GM10266 (cell line): ENCODE results near the gene SOSTDC1.

Experiments used
- DNase-seq: peaks from one replicate; pipeline ENCODE4 v3.0.0; 2012; ENCODE audit errors: extremely low spot score
- TF ChIP-seq, protein P1 (sequence below): IDR thresholded peaks from 2 replicates; pipeline ENCODE4 v1.5.1; 2012; ENCODE audit warnings: mild to moderate bottlenecking, low read depth; ENCODE audit not compliant: control insufficient read depth, insufficient read depth; ENCODE audit errors: missing control alignments

The SOSTDC1 gene

DNA sequence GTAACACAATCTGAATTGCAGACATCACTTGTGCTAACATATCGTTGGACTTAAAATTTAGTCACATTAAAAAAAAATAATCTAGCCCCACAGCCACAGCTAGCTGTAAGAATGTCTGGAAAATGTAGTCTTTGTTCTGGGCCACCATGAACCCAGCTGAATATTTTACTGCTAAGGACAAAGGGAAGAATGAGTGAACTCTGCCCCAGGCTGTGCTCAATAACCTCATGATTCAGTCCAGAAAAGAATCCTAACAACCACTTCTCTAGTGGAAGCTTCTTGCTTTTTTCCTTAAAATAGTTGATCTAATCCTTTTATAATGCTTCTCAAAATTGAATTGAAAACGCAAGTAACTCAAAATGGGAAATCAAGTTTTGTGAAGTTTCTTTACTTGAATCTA is 25.6 kb upstream of the SOSTDC1 start:
- no peak for DNase-seq
- TF ChIP-seq, protein P1, sequence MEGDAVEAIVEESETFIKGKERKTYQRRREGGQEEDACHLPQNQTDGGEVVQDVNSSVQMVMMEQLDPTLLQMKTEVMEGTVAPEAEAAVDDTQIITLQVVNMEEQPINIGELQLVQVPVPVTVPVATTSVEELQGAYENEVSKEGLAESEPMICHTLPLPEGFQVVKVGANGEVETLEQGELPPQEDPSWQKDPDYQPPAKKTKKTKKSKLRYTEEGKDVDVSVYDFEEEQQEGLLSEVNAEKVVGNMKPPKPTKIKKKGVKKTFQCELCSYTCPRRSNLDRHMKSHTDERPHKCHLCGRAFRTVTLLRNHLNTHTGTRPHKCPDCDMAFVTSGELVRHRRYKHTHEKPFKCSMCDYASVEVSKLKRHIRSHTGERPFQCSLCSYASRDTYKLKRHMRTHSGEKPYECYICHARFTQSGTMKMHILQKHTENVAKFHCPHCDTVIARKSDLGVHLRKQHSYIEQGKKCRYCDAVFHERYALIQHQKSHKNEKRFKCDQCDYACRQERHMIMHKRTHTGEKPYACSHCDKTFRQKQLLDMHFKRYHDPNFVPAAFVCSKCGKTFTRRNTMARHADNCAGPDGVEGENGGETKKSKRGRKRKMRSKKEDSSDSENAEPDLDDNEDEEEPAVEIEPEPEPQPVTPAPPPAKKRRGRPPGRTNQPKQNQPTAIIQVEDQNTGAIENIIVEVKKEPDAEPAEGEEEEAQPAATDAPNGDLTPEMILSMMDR, result no peak

DNA sequence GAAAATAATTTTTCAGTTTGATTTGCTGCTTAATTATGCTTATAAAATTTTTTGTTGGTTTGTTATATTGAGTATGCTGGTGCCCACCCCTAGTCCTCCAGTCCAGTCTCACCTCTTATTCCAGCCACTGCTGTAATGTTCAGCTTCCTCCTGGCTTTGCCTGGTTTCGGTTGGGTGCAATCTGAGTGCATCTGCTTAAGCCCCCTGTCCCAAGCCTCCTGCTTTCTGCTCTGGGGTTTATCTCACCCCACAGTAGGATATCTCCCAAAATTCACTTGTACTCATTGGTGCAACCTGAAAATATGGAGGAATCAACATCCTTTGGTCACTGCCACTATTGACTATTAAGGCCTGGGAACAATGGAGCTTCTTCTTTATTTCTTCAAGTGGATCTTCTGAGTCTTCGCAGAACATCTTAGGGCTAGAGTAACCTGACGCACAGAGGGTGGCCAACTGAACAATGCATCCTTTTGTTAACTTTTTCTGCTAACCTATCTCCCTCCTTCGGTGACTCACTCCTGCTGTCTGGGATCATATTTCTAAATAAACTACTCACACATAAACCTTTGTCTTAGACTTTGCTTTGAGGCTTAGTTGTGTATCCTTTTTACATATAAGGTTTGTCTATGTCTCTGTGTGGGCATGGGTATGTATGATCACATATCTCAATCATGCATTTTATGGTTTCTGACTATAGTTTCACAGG is 19.1 kb upstream of the SOSTDC1 start:
- TF ChIP-seq, protein P1, result no peak
- DNase-seq, result no peak

DNA sequence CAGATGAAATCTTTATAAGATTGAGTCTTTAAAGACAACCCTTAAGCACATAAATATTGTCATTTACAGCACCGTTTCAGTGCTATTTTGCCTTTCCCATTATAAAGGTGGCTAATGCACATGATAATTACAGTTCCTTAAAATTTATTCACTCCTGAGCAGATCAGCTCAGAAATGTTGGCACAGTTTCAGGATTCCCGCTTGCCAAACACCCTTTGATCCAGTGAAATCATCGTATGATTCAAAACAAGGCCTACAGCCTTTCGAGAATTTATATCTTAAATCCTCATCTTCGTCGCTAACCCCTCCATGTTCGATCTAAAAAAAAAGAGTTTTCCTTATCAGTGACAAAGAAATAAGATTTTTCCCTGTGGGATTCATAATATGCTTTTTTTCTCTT is 14.1 kb upstream of the SOSTDC1 start:
- TF ChIP-seq, protein P1, result no peak
- no peak for DNase-seq

DNA sequence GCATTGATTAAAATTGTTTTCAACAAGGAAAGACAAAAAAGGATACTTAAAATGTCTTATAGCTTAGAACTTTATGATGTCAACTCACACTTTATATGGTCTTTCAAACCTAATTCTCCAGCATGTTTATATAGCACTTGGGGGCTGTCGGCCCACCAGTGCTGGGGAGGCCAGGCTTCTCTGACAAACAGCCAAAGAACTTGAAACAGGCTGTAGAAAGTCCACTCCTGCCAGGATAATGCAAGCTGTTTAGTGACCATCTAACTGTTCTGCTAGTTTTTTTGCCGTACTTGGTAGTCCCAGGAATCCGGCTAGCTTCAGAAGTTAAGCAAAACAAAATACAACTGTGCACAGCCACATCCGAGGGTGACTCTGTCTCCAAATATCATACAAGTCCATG is 13.6 kb upstream of the SOSTDC1 start:
- TF ChIP-seq, protein P1, result no peak
- DNase-seq, result no peak

DNA sequence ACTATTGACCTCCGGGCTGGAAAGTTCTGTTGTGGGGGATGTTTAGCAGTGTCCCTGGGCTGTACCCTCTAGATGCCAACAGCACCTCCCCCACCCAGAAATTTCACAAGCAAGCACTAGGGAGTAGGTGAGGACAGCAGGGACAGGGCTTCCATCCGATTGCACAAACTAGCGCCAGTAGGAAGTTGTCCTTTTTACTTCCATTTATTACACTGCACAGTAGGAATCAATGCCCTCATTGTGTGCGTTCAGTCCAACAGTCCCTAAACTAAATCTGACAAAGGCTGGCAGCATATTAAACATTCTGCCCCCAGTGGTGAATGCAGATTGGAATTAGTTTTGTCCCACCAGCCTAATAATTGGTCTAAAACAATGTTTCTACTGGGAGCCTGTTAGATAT is 6.4 kb upstream of the SOSTDC1 start:
- TF ChIP-seq, protein P1, result no peak
- no peak for DNase-seq

DNA sequence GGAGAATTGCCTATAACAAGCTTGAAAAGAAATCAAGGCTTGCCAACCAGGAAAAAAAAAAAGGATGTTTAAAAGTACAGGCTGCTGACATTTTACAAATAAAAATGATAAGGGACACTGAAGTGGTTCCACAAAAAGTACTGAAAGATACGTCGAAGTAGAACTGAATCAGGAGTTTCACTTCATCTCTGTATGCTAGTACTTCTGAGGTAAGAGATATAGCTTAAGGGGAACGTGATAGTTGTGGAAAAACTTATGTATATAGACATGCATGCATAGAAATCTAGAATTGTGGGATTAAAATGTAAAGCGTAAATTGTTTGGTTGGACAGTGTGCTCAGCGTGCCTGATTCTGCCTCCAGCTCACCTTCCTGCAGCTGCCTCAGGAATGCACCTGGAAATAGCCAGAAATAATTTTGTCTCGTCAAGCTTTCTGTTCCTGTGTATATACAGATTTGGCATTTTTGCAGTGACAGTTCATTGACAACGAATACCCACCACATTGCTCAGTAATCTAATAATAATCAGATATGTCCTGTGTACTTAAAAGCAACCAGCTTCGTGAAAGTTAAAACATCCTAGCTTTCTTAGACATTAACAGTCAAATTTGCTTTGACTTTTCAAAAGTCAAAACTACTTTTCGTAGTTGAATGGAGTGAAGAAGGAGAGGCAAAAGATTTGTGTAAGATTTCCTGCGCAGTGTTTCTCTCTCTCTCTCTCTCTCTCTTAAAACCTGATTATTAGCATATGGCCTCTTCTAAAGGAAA is 1.4 kb downstream of the SOSTDC1 start:
- DNase-seq, result no peak
- TF ChIP-seq, protein P1, result no peak

DNA sequence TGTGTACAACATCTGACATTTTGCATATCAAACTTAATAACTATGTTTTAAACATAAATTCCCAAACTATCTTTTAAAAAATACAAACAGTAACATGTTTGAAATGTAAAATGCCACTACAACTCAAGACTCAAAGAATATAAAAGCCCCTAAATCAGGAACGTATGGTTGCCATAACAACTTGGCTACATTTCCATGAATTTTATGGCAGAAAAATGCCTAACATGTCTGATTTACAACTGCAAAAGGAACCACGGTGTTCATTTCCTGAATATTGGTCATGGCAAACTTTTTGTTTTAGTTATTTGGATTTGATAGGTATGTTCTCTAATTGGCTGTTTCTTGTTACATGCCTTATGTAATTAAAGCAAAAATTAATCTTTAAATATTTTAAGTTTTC is 2.0 kb downstream of the SOSTDC1 start:
- DNase-seq, result no peak
- TF ChIP-seq, protein P1, result no peak
